Measurements from ENCODE around the gene JPH4.
"Not testable (repeated sequence)": the region's sequence is repeated elsewhere in the genome, so short reads cannot be mapped to it uniquely, and the experiment has no call there.

JPH4 gene

DNA sequence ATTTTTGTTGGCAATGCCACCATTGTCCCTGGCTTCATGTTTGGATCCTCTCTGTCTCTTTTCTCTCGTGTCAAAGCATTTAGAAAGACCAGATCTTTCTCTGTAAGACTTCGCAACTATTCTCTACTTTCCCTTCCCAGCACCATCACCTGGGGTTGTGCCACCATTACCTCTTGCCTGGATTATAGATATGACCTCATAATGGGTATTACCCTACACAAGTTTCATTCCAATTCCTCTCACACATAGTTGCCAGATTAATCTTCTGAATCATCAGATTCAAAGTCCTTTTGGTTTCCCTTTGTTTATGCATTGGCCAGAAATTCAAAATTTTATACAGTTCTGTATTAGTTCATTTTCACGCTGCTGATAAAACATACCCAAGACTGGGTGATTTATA, 30.4 kb upstream of the JPH4 start:
- no peak for DNase-seq

DNA sequence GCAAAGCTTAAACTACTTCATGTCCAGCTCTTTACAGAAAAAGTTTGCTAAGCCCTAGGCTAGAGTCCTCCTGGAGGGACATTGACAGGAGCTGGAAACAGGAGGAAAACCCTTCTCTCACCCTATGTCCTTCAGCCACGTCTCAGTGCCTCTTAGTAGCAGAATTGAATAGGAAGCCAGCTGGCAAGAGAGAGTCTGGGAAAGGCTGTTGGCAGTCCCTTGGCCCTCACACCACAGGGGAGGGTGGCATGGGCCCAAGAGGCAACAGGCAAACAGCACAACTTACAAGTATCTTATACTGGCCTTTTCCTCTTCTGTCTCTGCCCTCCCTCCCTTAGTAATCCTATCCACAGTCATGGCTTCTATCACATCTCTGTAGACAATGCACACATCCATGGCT, 29.9 kb upstream of the JPH4 start:
- DNase-seq = peak in 23 of 58 donors; percentile 3 to 45 (median 30)

DNA sequence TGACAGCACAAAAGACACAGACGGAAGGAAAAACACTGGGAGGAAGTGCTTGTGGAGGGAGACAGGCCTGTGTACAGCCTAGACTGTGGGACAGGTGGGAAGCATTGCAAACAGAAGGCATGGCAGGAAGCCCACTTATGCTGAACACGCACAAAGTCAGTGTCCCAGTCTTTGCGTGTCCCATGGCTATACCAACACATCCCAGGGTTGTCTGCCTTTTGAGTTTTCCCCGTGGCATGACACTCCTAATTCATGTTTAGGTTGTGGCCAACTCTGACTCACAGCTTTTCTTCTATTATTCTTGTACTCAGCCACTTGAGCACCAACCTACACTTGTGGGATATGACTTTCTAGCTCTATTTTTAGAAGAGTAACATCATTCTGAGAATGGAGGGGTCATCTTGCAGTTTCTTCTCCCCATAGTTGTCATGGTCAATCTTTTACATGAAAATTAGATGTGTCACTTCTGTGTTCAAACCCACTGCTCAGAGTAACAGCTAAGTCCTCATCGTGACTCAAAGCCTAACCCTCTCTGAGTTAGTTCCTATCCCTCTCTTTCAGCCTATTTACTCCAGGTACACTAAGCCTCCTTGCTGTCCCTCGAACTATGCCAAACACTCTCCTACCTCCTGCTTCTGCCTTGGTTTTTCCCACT, 27.5 kb upstream of the JPH4 start:
- DNase-seq = no peak

DNA sequence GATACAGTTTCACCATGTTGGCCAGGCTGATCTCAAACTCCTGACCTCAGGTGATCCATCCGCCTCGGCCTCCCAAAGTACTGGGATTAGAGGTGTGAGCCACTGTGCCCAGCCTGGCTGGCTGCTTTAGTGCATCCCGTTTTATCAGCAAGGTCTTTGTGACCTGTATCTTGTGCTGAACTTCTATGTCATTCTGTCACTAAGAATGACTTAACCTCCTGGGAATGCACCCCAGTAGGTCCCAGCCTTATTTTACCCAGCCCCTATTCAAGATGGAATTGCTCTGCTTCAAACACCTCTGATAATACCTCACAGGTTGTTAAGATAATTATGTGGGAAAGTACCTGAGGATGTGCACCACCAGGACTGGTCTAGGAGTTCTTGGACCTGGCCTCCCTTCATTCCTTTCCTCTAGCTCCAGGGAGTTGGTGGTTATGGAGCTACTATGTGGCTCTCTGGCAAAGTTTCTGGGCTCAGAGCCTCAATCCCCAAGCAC, 26.1 kb upstream of the JPH4 start:
- DNase-seq = no peak

DNA sequence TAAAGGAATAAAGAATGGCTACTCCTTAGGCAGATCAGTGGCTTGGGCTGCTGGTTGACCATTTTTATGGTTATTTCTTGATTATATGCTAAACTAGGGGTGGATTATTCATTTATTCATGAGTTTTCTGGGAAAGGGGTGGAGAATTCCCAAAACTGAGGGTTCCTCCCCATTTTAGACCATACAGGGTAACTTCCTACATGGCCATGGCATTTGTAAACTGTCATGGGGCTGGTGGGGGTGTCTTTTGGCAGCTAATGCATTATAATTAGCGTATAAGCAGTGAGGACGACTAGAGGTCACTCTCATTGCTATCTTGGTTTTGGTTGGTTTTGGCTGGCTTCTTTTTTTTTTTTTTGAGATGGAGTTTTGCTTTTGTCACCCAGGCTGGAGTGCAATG, 25.6 kb upstream of the JPH4 start:
- no peak for DNase-seq

DNA sequence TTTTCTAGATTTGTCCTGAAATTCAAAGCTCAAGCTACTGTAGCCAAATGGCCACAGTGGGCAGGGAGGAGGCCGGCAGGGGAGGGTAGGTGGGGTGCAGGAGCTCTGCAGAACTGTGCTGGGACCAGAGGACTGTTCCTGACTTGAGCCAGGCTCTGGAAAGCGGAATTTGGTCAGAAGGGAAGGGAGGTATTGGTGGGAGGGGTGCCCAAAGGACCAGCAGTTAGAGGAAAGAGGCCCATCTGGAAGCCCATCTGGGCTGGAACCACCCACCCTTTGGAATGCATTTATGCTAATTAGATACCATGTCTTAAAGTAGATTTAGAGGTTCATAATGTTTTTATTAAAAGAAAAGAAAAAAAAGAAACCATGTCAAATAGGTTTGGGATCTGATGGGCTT, 24.5 kb upstream of the JPH4 start:
- DNase-seq = no peak

DNA sequence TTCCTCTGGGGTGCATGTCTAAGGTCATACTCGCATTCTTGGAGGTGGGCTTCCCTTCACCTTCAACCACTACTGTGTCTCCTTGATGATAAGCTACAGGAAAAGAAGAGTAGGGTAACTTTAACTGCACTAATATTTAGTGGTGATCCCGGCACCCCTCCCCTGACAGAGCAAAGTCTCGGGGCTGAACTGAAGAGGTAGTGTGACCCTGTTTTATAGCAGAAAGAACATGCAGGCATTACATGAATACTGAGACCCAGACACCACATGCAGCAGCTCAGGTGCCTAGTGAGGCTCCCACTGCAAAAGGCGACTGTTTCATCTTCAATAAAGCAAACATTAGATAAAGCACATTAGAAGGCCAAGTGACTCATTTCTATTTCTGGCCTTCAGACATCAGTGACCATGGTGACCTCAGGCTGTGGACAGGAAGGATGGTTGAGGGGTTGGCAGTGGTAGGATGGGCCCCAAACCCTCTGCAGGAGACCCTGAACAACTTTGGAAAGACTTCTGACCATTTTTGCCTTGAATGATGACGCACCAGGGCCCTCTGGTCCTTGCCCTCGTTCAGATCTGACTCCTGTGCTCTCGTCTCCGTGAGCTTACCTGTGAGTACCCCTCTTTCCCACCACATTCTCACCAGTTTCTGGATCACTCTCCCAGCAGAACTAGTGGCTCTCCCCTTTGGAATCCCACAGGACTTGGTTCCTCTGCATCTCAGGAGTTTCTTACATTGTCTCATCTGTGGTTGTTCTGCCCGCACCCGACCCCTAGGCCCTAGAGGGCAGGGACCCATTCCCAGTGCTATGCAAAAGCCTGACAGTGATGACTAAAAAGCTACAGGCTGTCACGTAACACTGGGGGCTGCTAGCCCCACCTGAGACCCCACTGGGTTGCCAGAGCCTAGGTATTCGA, 23.8 kb upstream of the JPH4 start:
- DNase-seq = no peak

DNA sequence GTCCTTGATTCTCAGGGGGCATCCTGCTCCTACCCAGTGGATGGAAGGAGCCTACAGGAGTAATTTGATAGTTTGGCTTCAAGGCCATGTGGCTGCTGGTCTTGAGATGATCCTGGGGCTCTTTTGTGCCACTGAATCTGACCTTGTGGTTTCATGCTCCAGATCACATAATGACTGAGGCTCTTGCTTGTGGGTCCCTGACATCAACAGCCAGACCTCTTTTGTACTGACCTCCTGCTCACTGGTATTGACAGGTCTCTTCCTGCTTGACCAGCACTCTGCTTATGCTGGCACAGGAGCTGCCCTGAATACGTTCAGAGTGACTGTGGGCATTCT, 23.2 kb upstream of the JPH4 start:
- no peak for DNase-seq

DNA sequence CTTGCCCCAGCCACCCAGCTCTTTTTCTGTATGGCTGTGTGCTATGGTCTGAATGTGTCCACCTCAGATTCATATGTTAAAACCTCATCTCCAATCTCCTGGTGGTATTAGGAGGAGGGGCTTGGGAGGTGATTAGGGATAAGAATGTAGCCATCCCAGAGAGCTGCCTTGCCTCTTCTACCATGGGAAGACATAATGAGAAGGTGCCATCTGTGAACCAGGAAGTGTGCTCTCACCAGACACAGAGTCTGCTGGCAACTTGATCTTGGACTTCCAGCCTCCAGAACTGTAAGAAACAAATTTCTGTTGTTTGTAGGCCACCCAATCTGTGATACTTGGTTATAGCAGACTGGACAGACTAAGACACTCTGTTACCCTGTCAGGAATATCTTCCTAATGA, 22.8 kb upstream of the JPH4 start:
- no peak for DNase-seq

DNA sequence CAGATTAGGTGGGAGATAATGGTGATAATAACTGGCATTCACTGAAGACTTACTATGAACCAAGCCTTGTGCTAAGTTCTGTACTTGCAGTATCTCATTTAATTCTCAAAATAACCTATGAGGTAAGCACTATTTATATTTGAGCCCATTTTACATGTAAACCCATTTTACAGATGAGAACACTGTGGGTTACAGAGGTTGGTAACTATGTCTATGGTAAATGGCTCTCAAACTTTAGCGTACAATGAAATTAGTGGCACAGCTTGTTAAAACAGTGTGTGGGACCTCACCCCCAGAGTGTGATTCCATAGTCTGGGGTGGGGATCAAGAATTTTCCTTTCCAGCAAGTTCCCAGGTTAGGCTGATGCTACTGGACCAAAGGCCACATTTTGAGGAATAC, 22.2 kb upstream of the JPH4 start:
- no peak for DNase-seq

DNA sequence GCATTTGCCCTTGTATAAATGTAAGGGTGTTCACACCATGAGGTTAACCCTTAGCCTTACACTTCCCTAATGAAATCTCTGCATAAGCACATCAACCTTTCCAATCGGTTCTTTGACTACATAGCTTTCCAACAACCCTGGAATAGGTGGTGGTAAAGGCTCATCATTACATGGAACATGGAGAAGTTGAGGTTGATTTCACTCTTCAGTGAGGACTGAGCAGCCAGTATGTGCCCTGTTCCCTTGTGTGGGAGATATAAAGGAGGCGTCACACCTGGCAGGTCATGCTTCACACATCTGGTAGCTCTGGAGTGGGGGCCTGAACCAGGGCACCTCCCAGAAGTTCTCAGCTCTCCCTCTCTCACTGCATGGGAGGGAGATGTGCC, 21.7 kb upstream of the JPH4 start:
- DNase-seq = no peak

DNA sequence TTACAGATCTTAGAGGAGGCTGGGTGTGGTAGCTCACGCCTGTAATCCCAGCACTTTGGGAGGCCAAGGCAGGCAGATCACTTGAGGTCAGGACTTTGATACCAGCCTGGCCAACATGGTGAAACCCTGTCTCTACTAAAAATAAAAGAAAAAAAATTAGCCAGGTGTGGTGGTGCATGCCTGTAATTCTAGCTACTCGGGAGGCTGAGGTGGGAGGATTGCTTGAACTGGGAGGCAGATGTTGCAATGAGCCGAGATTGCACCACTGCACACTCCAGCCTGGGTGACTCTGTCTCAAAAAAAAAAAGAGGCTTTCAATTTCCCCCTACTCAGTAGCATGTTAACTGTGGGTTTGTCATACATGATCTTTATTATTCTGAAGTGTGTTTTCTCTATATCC, 15.6 kb upstream of the JPH4 start:
- DNase-seq = not testable (repeated sequence)

DNA sequence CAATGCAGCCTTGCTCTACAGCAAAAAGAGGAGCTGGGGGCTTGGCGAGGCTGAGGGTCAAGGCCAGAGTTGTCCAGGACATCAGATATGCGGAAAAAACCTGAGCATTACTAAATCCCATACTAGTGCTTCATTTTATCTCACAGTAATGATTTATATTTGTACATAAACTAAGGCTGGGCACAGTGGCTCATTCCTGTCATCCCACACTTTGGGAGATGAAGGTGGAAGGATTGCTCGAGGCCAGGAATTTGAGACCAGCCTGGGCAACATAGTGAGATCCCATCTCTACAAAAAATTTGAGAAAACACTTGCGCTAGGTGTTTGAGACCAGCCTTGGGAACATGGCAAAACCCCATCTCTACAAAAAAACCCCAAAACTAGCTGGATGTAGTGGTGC, 11.6 kb upstream of the JPH4 start:
- DNase-seq = no peak

DNA sequence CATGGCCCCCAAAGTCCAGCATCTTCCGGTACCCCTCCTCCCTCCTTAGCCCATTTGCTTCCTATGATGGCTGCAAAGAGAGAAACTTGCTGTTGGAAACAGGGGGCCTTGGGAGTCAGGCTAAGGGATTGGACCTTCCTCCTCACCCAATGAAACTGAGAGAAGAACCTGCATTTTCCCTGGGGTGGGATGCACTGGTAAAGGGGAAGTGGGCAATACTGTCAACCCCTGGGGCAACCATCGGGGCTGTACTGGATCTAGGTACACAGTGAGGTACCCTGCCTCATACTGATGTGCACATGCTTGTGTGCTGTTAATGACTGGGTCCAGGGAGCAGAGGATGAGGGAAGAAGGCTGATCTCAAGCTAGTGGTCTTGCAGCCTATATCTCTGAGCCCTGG, 11.0 kb upstream of the JPH4 start:
- no peak for DNase-seq

DNA sequence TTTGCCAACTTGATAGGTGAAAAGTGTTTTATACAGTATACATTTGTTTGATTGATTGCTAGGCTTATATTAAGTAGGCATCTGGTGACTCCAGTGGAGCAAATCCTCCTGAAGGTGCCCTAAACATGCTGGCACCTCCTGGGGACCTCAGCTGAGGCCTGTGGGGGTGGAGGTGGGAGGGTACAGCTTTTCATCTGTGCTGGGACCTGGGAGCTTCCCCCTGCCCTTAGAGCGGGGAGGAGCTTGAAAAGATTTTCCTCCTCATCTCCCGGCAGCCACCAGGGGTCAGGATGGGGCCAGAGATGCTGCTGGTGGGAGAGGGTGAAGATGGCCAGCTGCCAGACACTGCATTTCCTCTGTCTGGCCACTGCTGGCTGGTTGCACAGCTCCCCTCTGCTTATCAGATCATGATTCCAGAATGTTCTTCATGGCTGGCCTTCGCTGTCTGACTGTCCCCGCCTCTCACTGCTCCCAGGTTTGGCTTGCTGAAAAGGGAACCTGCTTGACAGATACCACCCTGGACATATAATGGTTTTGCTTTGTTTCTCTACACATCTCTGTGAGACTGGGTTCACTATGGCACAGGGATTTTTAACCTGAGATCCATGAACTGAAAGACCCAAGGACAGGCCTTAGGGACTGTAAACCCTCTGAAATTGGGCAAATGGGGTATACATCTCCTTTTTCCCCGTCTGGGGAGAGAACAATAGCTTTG, 10.5 kb upstream of the JPH4 start:
- peak in 55 of 58 donors; percentile 11 to 89 (median 75) for DNase-seq

DNA sequence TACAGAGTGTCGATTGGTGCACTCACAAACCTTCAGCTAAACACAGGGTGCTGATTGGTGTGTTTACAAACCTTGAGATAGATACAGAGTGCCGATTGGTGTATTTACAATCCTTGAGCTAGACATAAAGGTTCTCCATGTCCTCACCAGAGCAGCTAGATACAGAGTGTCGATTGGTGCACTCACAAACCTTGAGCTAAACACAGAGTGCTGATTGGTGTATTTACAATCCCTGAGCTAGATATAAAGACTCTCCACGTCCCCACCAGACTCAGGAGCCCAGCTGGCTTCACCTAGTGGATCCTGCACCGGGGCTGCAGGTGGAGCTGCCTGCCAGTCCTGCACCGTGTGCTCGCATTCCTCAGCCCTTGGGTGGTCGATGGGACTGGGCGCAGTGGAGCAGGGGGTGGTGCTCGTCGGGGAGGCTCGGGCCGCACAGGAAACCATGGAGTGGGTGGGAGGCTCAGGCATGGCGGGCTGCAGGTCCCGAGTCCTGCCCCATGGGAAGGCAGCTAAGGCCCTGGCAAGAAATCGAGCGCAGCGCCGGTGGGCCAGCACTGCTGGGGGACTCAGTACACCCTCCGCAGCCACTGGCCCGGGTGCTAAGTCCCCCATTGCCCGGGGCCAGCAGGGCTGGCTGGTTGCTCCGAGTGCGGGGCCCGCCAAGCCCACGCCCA, 6.1 kb upstream of the JPH4 start:
- not testable (repeated sequence) for DNase-seq

DNA sequence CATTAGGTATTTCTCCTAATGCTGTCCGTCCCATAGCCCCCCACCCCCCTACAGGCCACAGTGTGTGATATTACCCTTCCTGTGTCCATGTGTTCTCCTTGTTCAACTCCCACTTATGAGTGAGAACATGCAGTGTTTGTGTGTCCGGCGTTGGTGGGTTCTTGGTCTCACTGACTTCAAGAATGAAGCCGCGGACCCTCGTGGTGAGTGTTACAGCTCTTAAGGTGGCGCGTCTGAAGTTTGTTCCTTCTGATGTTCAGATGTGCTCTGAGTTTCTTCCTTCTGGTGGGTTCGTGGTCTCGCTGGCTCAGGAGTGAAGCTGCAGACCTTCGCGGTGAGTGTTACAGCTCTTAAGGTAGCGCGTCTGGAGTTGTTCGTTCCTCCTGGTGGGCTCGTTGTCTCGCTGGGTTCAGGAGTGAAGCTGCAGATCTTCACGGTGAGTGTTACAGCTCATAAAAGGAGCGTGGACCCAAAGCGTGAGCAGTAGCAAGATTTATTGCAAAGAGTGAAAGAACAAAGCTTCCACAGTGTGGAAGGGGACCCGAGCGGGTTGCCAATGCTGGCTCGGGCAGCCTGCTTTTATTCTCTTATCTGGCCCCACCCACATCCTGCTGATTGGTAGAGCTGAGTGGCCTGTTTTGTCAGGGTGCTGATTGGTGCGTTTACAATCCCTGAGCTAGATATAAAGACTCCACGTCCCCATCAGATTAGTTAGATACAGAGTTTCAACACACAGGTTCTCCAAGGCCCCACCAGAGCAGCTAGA, 5.4 kb upstream of the JPH4 start:
- not testable (repeated sequence) for DNase-seq

DNA sequence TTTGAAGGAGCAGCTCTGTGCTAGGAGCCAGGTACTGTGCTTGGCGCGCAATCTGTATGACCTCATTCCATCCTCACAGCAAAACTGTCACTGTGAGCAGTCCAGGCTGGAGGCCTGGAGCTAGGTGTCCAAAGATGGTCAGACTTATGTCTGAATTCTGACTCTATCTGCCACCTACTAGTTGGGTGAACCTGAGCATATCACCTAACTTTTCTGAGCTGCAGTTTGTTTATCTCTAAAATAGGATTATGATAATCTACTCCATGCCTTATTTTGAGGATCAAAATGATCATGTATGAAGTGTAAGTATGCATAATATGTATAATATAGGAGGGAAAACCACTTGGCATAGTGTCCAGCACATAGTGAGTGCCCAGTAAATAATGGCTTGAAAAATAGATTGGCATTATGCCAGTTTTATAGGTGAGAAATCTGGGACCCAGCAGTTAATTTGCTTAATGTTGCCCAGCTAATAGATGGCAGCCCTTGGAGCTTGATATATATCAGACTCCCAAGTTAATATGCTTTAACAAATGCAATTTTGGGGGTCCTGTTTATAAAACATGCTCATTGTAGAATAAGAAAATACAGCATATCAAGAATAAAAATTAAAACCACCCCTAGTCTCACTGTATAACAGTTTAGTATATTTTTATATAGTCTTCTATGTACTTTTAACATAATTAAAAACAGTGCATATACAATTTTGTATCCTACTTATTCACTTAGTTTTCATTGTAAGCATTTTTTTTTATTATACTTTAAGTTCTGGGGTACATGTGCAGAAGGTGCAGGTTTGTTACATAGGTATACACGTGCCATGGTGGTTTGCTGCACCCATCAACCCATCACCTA, 4.5 kb upstream of the JPH4 start:
- no peak for DNase-seq

DNA sequence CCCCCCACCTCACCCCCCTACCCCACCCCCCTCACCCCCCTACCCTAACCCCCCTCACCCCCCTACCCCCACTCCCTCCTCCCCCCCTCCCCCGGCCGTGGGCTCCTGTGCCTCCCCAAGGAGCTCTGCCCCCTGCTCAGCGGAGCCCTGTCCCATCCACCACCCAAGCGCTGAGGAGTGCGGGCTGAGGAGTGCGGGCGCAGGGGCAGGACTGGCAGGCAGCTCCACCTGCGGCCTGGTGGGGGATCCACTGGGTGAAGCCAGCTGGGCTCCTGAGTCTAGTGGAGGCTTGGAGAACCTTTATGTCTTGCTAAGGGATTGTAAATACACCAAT, 2.3 kb upstream of the JPH4 start:
- DNase-seq = no peak

Measured in anterior cingulate cortex (tissue), 58 donors.